ENCODE results near the gene TMEM203. TPM values are rescaled to one million over a fixed set of nuclear protein-coding genes. Genes with fewer than 3 reads are reported as not detected.

The TMEM203 gene
- total RNA-seq, 4 donors from 2014 or later: 19.9 to 29.7 (median 22.7) TPM

DNA sequence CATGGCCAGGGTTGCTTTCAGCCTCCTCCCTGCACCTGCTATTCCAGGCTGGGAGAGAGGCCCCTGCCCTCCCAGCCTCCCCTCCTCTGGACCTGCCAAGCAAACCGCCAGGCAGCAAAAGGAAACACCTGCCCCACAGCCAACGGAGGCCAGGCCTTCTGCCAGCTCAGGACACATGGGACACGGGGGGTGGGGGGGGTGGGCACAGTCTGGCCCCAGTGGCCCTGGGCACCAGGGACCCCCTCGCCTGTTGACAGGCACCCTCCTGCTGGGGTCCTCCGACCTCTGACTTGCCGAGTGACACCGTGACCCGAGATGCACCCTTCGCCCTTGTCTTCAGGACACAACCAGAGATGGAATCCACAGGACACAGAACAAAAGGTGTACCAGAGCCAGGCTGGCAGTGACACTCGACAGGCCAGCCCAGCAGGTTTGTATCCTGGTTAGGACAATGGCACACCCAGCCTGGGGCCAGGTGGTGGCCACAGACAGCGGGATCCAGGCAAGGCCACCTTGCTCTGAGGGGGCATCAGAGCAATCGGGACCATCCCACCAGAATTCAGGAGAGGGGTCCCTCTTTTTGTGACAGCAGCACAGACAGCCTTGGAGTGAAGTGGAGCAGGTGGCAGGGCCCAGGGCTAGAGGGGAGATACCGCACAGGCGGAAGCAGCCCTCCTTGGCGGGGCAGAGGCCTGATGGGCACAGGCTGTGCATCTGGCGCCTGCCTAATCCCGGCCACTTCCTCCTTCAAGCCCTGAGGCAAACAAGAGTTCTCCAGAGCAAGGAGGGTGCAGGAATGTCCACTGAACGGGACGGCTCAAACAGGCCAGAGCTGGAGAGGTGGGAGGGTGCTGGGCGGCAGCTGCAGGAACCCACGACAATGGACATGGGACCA, 32.3 kb downstream of the TMEM203 start:
- TF ChIP-seq, protein P1, sequence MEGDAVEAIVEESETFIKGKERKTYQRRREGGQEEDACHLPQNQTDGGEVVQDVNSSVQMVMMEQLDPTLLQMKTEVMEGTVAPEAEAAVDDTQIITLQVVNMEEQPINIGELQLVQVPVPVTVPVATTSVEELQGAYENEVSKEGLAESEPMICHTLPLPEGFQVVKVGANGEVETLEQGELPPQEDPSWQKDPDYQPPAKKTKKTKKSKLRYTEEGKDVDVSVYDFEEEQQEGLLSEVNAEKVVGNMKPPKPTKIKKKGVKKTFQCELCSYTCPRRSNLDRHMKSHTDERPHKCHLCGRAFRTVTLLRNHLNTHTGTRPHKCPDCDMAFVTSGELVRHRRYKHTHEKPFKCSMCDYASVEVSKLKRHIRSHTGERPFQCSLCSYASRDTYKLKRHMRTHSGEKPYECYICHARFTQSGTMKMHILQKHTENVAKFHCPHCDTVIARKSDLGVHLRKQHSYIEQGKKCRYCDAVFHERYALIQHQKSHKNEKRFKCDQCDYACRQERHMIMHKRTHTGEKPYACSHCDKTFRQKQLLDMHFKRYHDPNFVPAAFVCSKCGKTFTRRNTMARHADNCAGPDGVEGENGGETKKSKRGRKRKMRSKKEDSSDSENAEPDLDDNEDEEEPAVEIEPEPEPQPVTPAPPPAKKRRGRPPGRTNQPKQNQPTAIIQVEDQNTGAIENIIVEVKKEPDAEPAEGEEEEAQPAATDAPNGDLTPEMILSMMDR (IDR thresholded peaks at IDR 0.05; ENCODE audit: low read depth): no peak

DNA sequence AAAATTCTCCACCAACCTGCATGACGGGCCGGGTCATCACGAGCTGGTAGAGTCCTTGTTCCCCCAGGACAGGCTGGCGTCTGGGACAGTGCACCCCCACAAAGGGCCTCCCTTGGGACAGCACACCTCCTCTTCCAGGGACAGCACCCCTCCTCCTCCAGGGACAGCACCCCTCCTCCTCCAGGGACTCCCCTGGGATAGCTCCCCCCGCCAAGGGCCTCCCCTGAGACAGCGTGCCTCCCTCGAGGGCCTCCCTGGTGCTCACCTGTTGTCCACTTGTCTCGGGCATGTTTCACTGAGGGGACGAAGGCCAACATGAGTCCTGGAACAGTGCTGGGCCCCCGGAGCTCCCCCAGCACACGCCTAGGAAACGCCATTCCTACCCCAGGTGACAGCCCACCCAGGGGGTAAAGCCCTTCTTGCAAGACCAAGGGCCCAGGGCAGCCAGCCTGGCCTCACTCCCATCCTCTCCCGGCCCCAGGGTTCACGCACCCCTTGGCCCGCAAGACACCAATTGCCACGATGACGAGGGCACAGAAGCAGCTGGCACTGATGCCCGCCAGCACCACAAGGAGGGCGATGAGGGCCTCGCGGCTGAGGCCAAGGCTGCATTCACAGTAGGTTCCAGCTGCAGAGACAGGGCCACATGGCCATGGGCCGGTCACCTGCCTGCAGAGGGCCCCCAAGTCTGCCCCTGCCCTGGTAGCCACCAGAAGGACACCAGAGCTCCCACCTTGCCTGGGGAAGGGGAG, 34.1 kb downstream of the TMEM203 start:
- TF ChIP-seq, protein P1 (IDR thresholded peaks at IDR 0.05; ENCODE audit: low read depth): no peak

DNA sequence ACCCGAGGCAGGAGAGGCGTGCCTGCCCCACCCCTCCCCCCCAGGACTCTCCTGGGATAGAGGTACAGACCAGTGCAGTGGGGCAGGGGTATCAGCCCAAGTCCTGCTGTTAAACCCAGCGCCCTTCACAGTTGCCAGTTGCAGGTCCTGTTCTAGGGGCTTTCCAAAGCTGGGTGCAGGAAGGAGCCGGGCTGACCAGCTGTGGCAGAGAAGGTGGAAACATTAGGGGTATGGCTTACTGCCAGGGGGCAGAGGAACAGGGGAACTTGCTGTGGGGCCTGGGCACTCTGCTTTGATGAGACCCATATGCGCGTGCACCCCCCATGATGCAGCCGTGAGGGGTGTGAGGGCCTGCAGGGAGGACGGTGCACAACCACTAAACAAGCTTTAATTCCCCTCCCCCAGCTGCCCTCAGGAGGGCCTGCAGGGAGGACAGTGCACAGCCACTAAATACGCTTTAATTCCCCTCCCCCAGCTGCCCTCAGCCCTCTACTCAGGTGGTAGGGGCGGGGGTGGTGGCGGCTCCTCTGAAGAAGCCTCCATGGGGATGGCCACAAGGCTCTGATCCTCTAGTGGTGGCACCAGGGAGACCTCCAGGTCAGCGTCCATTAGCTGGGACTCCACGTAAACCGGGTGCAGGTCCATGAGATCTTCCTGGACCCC, 34.8 kb downstream of the TMEM203 start:
- TF ChIP-seq, protein P1 (IDR thresholded peaks at IDR 0.05; ENCODE audit: low read depth): no peak

DNA sequence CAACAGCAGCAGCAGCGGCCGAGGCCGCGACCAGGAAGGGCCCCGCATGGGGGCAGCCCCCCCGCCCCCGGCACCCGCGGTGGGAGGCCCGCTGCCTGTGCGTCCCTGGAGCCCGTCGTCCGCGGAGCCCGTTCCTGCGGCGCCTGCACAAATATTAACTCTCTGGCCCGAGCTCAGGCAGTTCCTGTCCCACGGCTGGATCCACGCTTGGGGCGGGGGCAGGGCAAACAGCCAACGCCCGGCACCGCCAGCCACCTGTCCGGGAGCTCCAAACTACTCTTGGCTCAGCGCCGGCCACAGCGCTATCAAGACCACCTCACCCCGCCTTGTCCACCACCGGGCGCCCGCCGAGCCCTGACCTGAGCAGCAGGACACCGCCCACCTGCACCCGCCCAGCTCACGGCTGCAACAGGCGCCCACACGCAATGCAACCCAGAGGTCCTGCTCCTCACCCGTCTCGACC, 35.5 kb downstream of the TMEM203 start, which contains the start of gene LRRC26:
LRRC26 (minus strand) TSS at position 156 of the 463 bp plus-strand sequence; CDS start at position 48, 108 bp downstream.
- TF ChIP-seq, protein P1 (IDR thresholded peaks at IDR 0.05; ENCODE audit: low read depth): no peak

DNA sequence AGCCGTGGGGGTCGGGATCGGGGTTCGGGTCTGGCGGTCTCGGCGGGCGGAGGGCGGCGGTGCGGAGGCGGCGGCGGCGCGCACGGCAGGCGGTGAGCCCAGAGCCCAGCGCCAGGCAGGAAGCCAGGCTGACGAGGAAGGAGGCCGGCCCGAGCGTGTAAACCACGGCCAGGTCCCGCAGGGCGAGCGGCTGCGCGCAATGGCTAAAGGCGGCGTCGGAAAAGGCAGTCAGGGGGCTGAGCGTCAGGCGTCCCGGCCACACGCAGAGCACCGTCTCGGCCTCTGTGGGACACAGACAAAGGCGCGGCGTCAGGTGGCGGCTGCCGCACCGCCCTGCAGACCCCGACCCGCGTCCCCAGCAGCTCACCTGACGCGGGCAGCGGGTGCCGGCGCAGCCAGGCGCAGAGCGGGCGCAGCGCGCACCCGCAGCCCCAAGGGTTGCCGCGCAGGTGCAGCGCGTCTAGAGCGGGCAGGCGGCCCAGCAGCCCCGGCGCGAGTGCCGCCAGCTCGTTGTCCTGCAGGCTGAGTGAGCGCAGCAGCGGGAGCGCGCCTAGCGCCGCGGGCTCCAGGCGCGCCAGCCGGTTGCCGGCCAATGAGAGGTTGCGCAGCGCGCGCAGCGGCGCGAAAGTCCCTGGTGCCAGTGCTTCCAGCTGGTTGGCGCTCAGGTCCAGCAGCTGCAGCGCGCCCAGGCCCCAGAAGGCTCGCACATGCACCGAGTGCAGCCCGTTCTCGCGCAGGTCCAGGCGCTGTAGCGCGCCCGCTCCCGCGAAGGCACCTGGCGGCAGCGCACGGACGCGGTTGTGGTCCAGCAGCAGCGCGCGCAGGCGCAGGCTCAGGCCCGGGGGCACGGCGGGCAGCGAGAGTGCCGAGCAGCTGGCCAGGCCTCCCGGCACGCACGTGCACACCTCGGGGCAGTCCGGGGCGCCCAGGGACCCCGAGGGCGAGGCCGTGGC, 36.3 kb downstream of the TMEM203 start:
- TF ChIP-seq, protein P1 (IDR thresholded peaks at IDR 0.05; ENCODE audit: low read depth): no peak

DNA sequence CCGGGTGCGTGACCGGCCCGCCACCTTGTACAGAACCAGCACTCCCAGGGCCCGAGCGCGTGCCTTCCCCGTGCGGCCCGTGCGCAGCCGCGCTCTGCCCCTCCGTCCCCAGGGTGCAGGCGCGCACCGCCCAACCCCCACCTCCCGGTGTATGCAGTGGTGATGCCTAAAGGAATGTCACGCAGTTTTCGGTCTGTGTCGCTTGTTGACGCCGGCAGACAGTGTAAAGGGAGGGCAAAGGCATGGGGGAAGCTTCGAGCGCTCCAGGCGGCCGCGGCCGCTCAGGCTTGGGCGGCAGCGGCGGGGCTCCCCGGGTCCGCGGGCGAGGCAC, 36.9 kb downstream of the TMEM203 start:
- TF ChIP-seq, protein P1 (IDR thresholded peaks at IDR 0.05; ENCODE audit: low read depth): no peak
